HG02870 (cell line): ENCODE data around the gene CFAP100.

Experiments
- ATAC-seq: cut with Tn5 transposase; IDR thresholded peaks from one replicate; pipeline ENCODE4 v1.9.1; 2021; ENCODE audit warnings: mild to moderate bottlenecking, moderate library complexity; ENCODE audit not compliant: unreplicated experiment

Gene CFAP100

GRCh38 chr3:126456766-126457388 lies 62.2 kb downstream of the CFAP100 start:
- ATAC-seq = no peak

- ATAC-seq = no peak
Observed at GRCh38 chr3:126459111-126459762, 64.5 kb downstream of the CFAP100 start.

GRCh38 chr3:126459763-126460127 lies 65.0 kb downstream of the CFAP100 start:
- no peak for ATAC-seq

GRCh38 chr3:126460381-126460780 lies 65.7 kb downstream of the CFAP100 start:
- no peak for ATAC-seq

- ATAC-seq = no peak
Observed at GRCh38 chr3:126461450-126462070, 66.9 kb downstream of the CFAP100 start.

- no peak for ATAC-seq
Observed at GRCh38 chr3:126463521-126463920, 68.8 kb downstream of the CFAP100 start.

GRCh38 chr3:126464093-126464492 lies 69.4 kb downstream of the CFAP100 start:
- no peak for ATAC-seq

- no peak for ATAC-seq
Observed at GRCh38 chr3:126464494-126464893, 69.8 kb downstream of the CFAP100 start.

GRCh38 chr3:126464997-126465396 lies 70.3 kb downstream of the CFAP100 start:
- ATAC-seq = no peak

GRCh38 chr3:126465928-126466544 lies 71.3 kb downstream of the CFAP100 start:
- no peak for ATAC-seq

GRCh38 chr3:126466886-126467610 lies 72.3 kb downstream of the CFAP100 start:
- ATAC-seq = no peak

- no peak for ATAC-seq
Observed at GRCh38 chr3:126467611-126467955, 72.9 kb downstream of the CFAP100 start.

- ATAC-seq = no peak
Observed at GRCh38 chr3:126468028-126468891, 73.6 kb downstream of the CFAP100 start.

- ATAC-seq = no peak
Observed at GRCh38 chr3:126469479-126469878, 74.8 kb downstream of the CFAP100 start.

- ATAC-seq = no peak
Observed at GRCh38 chr3:126472277-126473006, 77.7 kb downstream of the CFAP100 start.

- no peak for ATAC-seq
Observed at GRCh38 chr3:126473292-126474168, 78.8 kb downstream of the CFAP100 start.

GRCh38 chr3:126474498-126475412 lies 80.0 kb downstream of the CFAP100 start:
- peak; percentile 13 for ATAC-seq
